22Rv1 (cell line): ENCODE data around the gene CARMIL1.

ENCODE experiments used
- ZFX ChIP-seq: fragments of 450-650 bp; IDR thresholded peaks from 2 replicates; pipeline ENCODE4 v1.6.1; 2017; ENCODE audit warnings: antibody characterized with exemption, borderline replicate concordance
- TF ChIP-seq, protein P1 (sequence below): fragments of 450-650 bp; IDR thresholded peaks from 2 replicates; pipeline ENCODE4 v1.5.1; 2017; ENCODE audit warnings: mild to moderate bottlenecking

DNA sequence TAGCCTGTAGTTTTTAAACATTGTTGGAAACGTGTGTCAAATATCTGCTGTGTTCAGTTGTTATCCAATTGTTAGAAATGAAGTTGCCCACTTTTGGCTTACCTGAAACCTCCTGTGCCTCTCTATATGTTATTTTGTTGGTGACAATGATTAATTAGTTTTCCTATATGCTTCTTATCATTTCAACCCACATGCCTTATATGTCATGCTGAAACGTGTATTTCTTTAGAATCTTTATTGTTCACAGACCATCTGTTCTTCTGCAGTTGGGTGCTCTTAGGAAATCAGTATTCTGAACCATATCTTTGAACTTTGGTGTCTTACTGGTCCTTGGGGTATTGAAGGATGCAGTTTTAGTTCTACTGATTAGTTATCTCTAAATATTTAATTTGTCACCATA lies 281.7 kb downstream of the CARMIL1 start:
- TF ChIP-seq, protein P1, sequence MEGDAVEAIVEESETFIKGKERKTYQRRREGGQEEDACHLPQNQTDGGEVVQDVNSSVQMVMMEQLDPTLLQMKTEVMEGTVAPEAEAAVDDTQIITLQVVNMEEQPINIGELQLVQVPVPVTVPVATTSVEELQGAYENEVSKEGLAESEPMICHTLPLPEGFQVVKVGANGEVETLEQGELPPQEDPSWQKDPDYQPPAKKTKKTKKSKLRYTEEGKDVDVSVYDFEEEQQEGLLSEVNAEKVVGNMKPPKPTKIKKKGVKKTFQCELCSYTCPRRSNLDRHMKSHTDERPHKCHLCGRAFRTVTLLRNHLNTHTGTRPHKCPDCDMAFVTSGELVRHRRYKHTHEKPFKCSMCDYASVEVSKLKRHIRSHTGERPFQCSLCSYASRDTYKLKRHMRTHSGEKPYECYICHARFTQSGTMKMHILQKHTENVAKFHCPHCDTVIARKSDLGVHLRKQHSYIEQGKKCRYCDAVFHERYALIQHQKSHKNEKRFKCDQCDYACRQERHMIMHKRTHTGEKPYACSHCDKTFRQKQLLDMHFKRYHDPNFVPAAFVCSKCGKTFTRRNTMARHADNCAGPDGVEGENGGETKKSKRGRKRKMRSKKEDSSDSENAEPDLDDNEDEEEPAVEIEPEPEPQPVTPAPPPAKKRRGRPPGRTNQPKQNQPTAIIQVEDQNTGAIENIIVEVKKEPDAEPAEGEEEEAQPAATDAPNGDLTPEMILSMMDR = no peak
- no peak for TF ChIP-seq ZFX
